ENCODE results near the gene ZFP36L2. TPM values are rescaled to one million over a fixed set of nuclear protein-coding genes. Genes with fewer than 3 reads are reported as not detected.

The ZFP36L2 gene
- total and polyA plus RNA-seq, 12 donors: 26.8 to 69.6 (median 42.3) TPM

DNA sequence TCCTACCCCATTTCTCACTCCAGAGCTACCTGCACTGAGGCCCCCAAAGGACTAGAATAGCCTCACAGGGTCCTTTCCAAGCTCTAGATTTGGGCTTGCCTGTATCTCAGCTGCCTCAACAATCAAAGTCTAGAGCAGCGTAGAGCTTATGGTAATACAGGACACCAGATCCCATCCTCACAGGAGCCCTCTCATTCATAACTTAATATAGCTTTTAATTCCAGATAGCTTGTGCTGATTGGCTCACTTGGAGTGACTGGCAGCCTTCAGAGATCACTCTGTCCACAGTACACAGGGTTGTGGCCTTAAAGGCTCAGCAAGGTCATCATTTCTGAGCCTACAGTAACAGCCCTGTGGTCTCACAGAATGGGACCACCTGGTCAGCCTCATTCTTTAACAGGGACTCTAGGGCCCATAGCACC, 51.4 kb downstream of the ZFP36L2 start:
- intact Hi-C loops (cut with DNase I): loop anchor here in 4 of 10 donors (5.0 kb wide), 3 partner anchors 37 to 47 kb away; no protein-coding TSS in a partner anchor
- Histone ChIP-seq H3K4me3 (no peak overlapping the region), H3K36me3 (no peaks in the 10 kb centered on the region), H3K9me3 (peaks cover 0 to 34% (median 15%) of the 10 kb centered on the region in 11 donors), H3K4me1 (peaks cover 7 to 88% (median 49%) of the 10 kb centered on the region in 9 donors), H3K27me3 (no peaks in the 10 kb centered on the region), H3K27ac (peak overlapping the region in 8 of 10 donors; percentile 9 to 95 (median 76))
- DNase-seq (no peak), ATAC-seq (no peak)
- TF ChIP-seq, protein P1, sequence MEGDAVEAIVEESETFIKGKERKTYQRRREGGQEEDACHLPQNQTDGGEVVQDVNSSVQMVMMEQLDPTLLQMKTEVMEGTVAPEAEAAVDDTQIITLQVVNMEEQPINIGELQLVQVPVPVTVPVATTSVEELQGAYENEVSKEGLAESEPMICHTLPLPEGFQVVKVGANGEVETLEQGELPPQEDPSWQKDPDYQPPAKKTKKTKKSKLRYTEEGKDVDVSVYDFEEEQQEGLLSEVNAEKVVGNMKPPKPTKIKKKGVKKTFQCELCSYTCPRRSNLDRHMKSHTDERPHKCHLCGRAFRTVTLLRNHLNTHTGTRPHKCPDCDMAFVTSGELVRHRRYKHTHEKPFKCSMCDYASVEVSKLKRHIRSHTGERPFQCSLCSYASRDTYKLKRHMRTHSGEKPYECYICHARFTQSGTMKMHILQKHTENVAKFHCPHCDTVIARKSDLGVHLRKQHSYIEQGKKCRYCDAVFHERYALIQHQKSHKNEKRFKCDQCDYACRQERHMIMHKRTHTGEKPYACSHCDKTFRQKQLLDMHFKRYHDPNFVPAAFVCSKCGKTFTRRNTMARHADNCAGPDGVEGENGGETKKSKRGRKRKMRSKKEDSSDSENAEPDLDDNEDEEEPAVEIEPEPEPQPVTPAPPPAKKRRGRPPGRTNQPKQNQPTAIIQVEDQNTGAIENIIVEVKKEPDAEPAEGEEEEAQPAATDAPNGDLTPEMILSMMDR (IDR thresholded peaks at IDR 0.05): no peak
- 4 to 57% methylated on average over 1 of the region's 1 CpG for WGBS, 2 donors

DNA sequence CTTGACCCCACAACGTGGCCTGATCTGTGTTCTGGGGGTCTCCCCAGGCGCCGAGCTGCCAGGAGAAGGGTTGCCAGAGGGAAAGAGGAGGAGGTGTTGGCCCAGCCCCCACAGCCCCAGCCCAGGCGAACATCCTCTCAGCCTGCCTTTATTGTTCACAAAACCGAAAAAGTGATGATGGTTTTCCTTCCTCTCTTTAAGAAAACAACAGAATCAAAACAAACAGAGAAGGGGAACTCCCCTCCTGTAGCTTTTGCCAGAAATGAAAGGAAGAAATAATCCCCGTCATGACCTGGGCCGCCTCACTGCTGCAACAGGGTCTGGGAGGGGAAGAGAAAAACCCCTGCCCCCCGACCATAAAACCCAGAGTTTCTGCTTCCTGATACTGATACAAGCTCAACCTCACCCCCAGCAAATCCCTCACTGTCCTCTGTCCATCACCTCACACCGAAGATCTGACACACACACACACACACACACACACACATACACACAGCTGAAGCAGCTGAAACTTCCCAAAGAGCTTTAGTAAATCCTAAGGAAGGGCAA, 52.0 kb downstream of the ZFP36L2 start:
- peak overlapping the region in 9 of 10 donors; percentile 9 to 95 (median 76) for H3K27ac ChIP-seq
- H3K4me3 ChIP-seq: no peak overlapping the region
- intact Hi-C loops (cut with DNase I): loop anchor here in 2 of 10 donors (5.0 kb wide), 3 partner anchors 42 to 48 kb away; no protein-coding TSS in a partner anchor
- 60 to 68% methylated on average over 9 of the region's 9 CpGs for WGBS, 2 donors
- DNase-seq (peak; percentile 33 to 58), ATAC-seq (peak in 7 of 8 donors; percentile 11 to 73 (median 58))
- peaks cover 12 to 90% (median 52%) of the 10 kb centered on the region in 9 donors for H3K4me1 ChIP-seq
- peaks cover 0 to 34% (median 15%) of the 10 kb centered on the region in 11 donors for H3K9me3 ChIP-seq
- no peaks in the 10 kb centered on the region for H3K27me3 ChIP-seq
- TF ChIP-seq, protein P1 (IDR thresholded peaks at IDR 0.05): no peak
- H3K36me3 ChIP-seq: no peaks in the 10 kb centered on the region

Data from heart right ventricle (tissue), 16 donors.